GM11168 (cell line): ENCODE data around the gene PITPNM3.

Experiments used
- in situ Hi-C: fragments of 300-500 bp; cut with MboI; formaldehyde crosslinking; loops from one replicate; pipeline ENCODE4 v1.12.0; 2022; ENCODE audit warnings: low sequenced_read_pairs; ENCODE audit not compliant: unreplicated experiment

PITPNM3 gene

GRCh38 chr17:6453279-6454024, 102.9 kb downstream of the PITPNM3 start:
- in situ Hi-C loops, result no loop called here

GRCh38 chr17:6452471-6453266, 103.7 kb downstream of the PITPNM3 start:
- in situ Hi-C loops, result no loop called here

GRCh38 chr17:6450926-6451832, 105.2 kb downstream of the PITPNM3 start:
- in situ Hi-C loops, result no loop called here

GRCh38 chr17:6449307-6449706, 107.0 kb downstream of the PITPNM3 start:
- in situ Hi-C loops, result no loop called here

GRCh38 chr17:6448473-6448872, 107.9 kb downstream of the PITPNM3 start:
- in situ Hi-C loops, result no loop called here

GRCh38 chr17:6446516-6447100, 109.7 kb downstream of the PITPNM3 start:
- in situ Hi-C loops, result no loop called here

GRCh38 chr17:6444571-6445335, 111.6 kb downstream of the PITPNM3 start:
- in situ Hi-C loops, result no loop called here

GRCh38 chr17:6443692-6444570, 112.4 kb downstream of the PITPNM3 start, which contains the start of gene PIMREG:
Gene PIMREG, plus strand, starts transcription at chr17:6444455. Its CDS starts 656 bp downstream, at chr17:6445111.
- in situ Hi-C loops, result no loop called here

- in situ Hi-C loops, result no loop called here
Observed at GRCh38 chr17:6442775-6443174, 113.6 kb downstream of the PITPNM3 start.

- in situ Hi-C loops, result no loop called here
Observed at GRCh38 chr17:6439951-6440350, 116.4 kb downstream of the PITPNM3 start.

GRCh38 chr17:6437956-6438355, 118.4 kb downstream of the PITPNM3 start:
- in situ Hi-C loops, result no loop called here

- in situ Hi-C loops, result no loop called here
Observed at GRCh38 chr17:6437466-6437865, 118.9 kb downstream of the PITPNM3 start.

- in situ Hi-C loops, result no loop called here
Observed at GRCh38 chr17:6435968-6436367, 120.4 kb downstream of the PITPNM3 start.

GRCh38 chr17:6435051-6435450, 121.3 kb downstream of the PITPNM3 start, which contains the start of gene AIPL1:
Gene AIPL1, minus strand, starts transcription at chr17:6435121. Its CDS starts 17 bp downstream, at chr17:6435104.
- in situ Hi-C loops, result no loop called here

GRCh38 chr17:6430769-6431168, 125.6 kb downstream of the PITPNM3 start:
- in situ Hi-C loops, result no loop called here

GRCh38 chr17:6429266-6429665, 127.1 kb downstream of the PITPNM3 start:
- in situ Hi-C loops, result loop anchor here (5.0 kb wide), 1 partner anchor 842 kb away; no protein-coding TSS in a partner anchor

GRCh38 chr17:6428207-6428965, 128.0 kb downstream of the PITPNM3 start:
- in situ Hi-C loops, result loop anchor here (5.0 kb wide), 1 partner anchor 841 kb away; no protein-coding TSS in a partner anchor
